Cerebellar nuclear complex (tissue), 1 donor: Measurements from ENCODE around the gene PPP1R12A.
"Not testable (repeated sequence)": the region's sequence is repeated elsewhere in the genome, so short reads cannot be mapped to it uniquely, and the experiment has no call there.

ENCODE experiments used
- DNase-seq, 2 experiments: peaks; one replicate each; lab custom pipeline; 2025; lab: John Stamatoyannopoulos, UW

PPP1R12A gene

DNA sequence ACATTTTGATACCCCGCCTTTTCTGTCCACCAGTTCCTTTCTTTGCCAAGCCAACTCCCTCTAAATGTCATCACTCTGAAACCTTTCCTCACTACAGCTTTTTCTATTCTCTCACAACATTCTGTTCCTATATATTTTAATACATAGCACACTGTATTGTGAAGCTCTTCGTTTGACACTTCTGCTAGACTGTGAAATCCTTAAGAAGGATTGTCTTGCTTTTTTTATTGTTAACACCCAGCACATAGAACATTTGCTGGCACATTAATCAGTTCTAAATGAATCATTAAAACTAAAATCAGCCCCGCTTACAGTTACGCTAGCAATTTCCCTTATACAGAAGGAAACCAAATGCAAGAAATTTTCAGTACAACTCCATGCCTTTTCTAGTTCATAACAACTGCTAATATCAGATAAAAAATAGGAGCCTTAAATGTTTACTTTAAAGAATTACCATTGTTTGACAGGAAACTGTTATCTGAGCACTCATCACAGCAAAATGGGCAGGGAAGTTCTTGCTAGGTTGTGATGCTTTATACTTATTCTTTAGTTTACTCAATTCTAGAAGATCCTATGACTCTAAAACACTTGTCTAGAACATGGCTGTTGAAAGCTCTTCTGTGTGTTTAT, 93.5 kb downstream of the PPP1R12A start:
- DNase-seq, result no peak

DNA sequence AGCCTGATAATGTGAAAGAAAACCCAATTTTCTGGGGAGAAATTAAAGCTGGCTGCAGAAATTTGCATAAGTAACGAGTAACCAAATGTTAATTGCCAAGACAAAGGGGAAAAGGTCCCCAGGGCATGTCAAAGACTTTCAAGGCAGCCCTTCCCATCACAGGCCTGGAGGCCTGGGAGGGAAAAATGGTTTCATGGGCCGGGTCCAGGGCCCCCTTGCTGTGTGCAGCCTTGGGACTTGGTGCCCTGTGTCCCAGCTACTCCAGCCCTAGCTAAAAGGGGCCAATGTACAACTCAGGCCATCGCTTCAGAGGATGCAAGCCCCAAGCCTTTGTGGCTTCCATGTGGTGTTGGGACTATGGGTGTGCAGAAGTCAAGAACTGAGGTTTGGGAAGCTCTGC, 96.5 kb downstream of the PPP1R12A start:
- no peak for DNase-seq

DNA sequence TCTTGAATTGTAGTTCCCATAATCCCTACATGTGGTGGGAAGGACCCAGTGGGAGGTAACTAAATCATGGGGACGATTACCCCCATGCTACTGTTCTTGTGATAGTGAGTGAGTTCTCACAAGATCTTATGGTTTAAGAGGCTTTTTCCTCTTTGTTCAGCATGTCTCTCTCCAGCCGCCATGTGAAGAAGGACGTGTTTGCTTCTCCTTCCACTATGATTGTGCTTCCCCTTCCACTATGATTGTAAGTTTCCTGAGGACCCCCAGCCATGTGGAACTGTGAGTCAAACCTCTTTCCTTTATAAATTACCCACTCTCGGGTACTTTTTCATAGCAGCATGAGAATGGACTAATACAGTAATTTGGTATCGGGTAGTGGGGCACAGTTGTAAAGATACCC, 97.3 kb downstream of the PPP1R12A start:
- no peak for DNase-seq

DNA sequence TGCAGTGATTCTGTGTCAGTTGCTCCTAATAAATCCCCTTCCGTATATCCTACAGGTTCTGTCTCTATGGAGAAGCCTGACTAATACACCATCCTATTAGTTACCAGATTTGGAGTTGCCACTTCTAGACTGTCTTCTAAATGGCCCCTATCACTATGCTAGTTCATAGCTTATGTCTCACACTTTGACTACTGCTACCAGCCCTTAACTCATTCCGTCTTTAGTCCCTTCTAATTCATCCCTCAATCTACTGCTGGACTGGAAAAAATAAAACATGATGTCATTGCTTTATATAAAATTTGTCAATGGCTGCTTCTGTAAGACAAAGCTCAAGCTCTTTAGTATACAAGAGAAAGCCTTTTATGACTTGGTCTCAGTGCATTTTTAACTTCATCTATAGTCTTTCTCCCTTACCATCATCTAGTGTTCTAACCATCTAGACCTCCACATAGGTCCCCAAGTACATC, 99.5 kb downstream of the PPP1R12A start:
- DNase-seq, result no peak

DNA sequence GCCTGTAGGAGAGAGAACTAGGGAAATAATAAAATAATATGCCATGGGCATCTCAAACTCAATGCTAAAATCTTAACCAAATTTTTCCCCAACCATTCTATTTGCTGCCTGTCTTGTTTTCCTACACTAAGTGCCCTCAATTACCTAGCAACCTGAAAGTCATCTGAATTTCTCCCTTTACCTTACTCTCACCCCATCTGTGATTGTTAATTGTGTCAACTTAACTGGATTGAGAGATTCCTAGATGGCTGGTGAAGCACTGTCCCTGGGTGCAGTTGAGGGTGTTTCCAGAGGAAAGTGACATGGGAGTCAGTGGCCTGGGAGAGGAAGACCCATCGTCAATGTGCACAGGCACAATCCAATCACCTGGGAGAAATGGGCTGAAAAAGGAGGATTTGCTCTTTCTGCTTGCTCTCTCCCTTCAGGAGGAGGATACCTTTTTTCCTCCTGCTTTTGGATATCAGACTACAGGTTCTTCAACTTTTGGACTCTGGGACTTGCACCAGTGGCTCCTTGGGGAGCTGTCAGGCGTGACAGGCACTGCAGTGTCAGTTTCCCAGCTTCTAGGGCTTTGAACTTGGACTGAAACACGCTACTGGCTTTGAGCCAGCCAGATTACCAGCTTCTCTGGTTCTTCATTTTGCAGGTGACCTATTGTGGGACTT, 100.1 kb downstream of the PPP1R12A start:
- no peak for DNase-seq

- no peak for DNase-seq
Observed at GRCh38 chr12:79830440-79830839, 104.5 kb downstream of the PPP1R12A start.

DNA sequence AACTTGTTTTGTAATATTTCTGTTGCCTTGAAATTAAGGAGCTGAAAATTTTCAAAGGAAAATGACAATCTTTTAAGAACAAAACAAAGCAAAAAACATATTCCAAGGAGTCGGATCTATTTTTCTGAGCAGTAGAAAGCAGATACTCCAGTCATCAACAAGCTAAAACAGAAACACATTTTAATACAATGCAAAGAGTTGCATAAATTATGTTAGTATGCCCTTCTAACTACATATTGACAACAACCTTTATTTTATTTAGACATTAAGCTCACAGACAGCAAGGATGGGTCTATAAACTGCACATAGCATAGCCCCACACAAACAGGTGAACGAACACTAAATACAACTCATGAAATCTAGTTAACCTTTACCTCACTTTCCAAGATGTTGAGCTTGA, 106.0 kb downstream of the PPP1R12A start:
- DNase-seq, result no peak

GRCh38 chr12:79827484-79827883, 107.4 kb downstream of the PPP1R12A start:
- DNase-seq, result no peak

- no peak for DNase-seq
Observed at GRCh38 chr12:79826267-79827128, 108.4 kb downstream of the PPP1R12A start.

DNA sequence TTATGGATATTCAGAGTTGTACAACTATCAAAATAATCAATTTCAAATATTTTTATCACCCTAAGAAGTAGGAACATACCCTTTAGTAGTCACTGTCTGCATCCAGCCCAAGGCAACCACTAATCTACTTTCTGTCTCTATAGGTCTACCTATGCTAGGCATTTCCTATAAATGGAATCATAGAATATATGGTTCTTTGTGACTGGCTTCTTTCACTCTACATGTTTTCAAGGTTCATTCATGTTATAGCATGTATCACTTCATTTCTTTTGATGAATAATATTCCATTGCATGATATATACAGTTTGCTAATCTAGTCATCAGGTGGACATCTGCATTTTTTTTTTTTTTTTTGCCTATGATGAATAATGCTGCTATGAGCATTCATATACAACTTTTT, 112.4 kb downstream of the PPP1R12A start:
- no peak for DNase-seq

GRCh38 chr12:79818856-79819255, 116.0 kb downstream of the PPP1R12A start:
- DNase-seq, result no peak

GRCh38 chr12:79784366-79785065, 150.4 kb downstream of the PPP1R12A start:
- DNase-seq, result not testable (repeated sequence)

DNA sequence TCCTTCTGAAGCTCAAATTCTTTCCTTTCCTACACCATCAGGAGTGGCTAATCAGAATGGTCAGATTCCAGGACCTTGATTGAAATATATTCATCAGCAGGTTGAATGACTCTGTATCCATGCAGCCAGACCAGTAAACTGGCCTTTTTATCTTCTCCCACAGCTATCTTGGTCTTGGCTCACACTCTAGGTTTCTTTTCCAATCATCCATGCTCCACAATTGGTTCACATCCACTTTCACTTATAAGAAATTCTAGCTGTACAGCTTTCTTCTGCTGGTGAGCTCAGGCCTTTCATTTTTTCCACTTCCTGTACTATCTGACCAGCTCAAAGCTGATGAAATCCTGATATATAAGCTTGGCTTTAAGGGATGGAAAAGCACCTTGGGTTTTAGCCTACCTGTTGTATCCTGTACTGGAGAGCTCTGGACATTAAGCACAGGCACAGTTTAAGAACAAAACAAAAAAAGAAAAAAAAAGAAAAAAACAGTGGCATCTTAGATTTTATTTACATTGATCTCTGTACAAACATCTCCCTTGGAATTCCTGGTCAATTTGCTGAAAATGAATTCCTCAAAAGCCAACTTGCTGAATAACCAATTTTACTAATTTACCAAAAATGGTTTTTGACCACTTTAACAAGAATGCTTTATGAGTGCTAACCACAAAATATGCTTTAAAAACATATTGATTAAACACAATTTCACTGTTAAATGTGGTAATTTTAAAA, 152.6 kb downstream of the PPP1R12A start:
- no peak for DNase-seq

DNA sequence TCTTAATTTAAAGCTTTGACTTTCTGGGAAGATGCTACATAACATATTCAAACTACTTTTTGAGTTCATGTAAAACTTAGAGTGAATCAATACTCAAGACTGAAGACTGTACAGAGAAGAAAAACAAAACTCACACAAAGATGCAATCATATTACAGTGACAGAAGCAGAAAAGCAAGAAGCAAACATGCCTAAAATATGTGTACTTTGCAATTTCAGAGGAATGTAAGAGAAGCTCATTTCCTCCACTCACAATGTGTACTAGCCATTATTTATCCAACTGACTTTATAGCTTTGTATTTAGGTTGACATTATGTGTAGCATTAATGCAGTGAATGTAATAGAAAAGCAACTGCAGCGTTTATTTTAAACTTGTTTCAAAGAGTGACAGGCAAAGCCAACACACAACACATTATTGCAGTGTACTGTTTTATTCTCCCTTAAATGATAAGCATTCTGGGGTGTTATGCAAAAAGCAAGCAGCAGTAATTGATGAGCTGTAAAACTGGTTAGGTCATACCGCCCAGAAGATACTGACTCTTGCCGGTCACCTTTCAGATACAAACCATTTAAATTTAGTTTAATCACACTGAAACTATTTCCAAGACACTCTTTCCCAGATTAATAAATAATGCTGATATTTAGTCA, 156.0 kb downstream of the PPP1R12A start:
- no peak for DNase-seq

DNA sequence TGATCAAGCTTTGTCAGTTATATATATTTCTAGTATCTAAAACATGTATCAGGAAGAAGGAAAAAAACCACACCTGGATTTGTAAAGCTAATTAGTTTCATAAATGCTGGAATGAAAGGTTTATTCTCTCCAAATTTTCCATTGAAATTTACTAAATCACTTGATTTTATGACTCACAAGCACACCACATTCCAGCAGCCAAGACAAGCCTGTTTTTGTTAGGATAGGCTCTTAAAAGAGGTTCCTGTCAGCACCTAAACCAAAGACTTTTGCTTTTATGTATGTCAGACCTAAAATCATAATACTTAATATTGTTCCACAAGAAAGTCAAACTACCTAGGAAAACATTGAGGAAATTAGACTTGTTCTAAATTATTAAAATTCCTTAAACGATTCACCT, 158.8 kb downstream of the PPP1R12A start:
- no peak for DNase-seq

GRCh38 chr12:79775355-79776027, 159.4 kb downstream of the PPP1R12A start:
- no peak for DNase-seq

- DNase-seq, result no peak
Observed at GRCh38 chr12:79773896-79774295, 161.0 kb downstream of the PPP1R12A start.

- no peak for DNase-seq
Observed at GRCh38 chr12:79769860-79770485, 164.9 kb downstream of the PPP1R12A start.

- DNase-seq, result no peak
Observed at GRCh38 chr12:79769189-79769859, 165.6 kb downstream of the PPP1R12A start.
